OCI-LY7 (cell line): Measurements from ENCODE around the gene EIF4E. TPM values are rescaled to one million over a fixed set of nuclear protein-coding genes. Genes with fewer than 3 reads are reported as not detected.

ENCODE experiments used
- BruUV-seq: library from RNA; stranded (reverse); fragments of 400-500 nt; replicated peaks from 2 replicates; lab custom pipeline; 2021; lab: Mats Ljungman, UMichigan
- CTCF ChIA-PET: fragments of 300-600 bp; sonication (Branson Sonifier 250); formaldehyde crosslinking; loops from one replicate; lab custom pipeline; 2022; ENCODE audit warnings: antibody characterized with exemption; ENCODE audit not compliant: unreplicated experiment; lab: Charles Lee
- POLR2A ChIA-PET: fragments of 300-600 bp; sonication (Branson Sonifier 250); formaldehyde crosslinking; loops from one replicate; lab custom pipeline; 2022; ENCODE audit warnings: antibody characterized with exemption; lab: Charles Lee
- DNase-seq: peaks from one replicate; pipeline ENCODE4 v3.0.0-alpha.2; 2015; ENCODE audit warnings: low spot score
- H2AFZ ChIP-seq: fragments of 200-600 bp; sonication (generic), shearing (Covaris generic); 2 replicates; pipeline ENCODE4 v1.6.1; 2014; ENCODE audit warnings: mild to moderate bottlenecking, antibody characterized with exemption, low read length, moderate library complexity
- H3K27ac ChIP-seq: fragments of 200-600 bp; sonication (generic); 2 replicates; pipeline ENCODE4 v1.5.1; 2014; ENCODE audit warnings: mixed run types, low read depth, mild to moderate bottlenecking, moderate library complexity, low read length, inconsistent platforms; ENCODE audit not compliant: poor library complexity, severe bottlenecking
- H3K36me3 ChIP-seq: fragments of 200-600 bp; sonication (generic); 2 replicates; pipeline ENCODE4 v1.6.1; 2014; ENCODE audit warnings: mild to moderate bottlenecking, antibody characterized with exemption, low read length, moderate library complexity, mixed read lengths; ENCODE audit not compliant: insufficient read depth
- H3K4me1 ChIP-seq: fragments of 200-600 bp; sonication (generic); 2 replicates; pipeline ENCODE4 v1.5.1; 2014; ENCODE audit warnings: mild to moderate bottlenecking, low read length; ENCODE audit not compliant: insufficient read depth, poor library complexity, severe bottlenecking
- H3K4me2 ChIP-seq: fragments of 200-600 bp; sonication (generic); 2 replicates; pipeline ENCODE4 v1.6.1; 2014; ENCODE audit warnings: mild to moderate bottlenecking, low read length
- H3K4me3 ChIP-seq: fragments of 200-600 bp; sonication (generic); 2 replicates; pipeline ENCODE4 v1.5.1; 2014; ENCODE audit warnings: mild to moderate bottlenecking, low read depth, low read length; ENCODE audit not compliant: poor library complexity, severe bottlenecking
- H3K79me2 ChIP-seq: fragments of 200-600 bp; sonication (generic); 2 replicates; pipeline ENCODE4 v1.6.1; 2016; ENCODE audit warnings: low read depth, mild to moderate bottlenecking, low read length, moderate library complexity, mixed read lengths; ENCODE audit not compliant: insufficient read depth
- H3K9me2 ChIP-seq: fragments of 200-600 bp; sonication (generic); 2 replicates; pipeline ENCODE4 v1.6.1; 2016; ENCODE audit warnings: mild to moderate bottlenecking, low read length, mixed read lengths; ENCODE audit not compliant: insufficient read depth
- H3K9me3 ChIP-seq: fragments of 200-600 bp; sonication (generic); 2 replicates; pipeline ENCODE4 v1.6.1; 2014; ENCODE audit warnings: mild to moderate bottlenecking, mixed run types, low read length, mixed read lengths
- H4K20me1 ChIP-seq: fragments of 200-600 bp; sonication (generic); 2 replicates; pipeline ENCODE4 v1.6.1; 2014; ENCODE audit warnings: mild to moderate bottlenecking, antibody characterized with exemption, low read length, moderate library complexity, mixed read lengths; ENCODE audit not compliant: insufficient read depth
- CTCF ChIP-seq: fragments of 200-600 bp; sonication (generic); conservative IDR thresholded peaks from 2 replicates; pipeline ENCODE4 v1.5.1; 2014; ENCODE audit warnings: mild to moderate bottlenecking, antibody characterized with exemption, low read length, moderate library complexity, mixed read lengths
- EZH2phosphoT487 ChIP-seq: fragments of 200-600 bp; sonication (generic); IDR thresholded peaks from 2 replicates; pipeline ENCODE4 v1.6.1; 2018; ENCODE audit warnings: low read depth, borderline replicate concordance, mild to moderate bottlenecking, mixed run types, antibody characterized with exemption, low read length, moderate library complexity, mixed read lengths
- intact Hi-C: fragments of 100-400 bp; cut with micrococcal nuclease; formaldehyde crosslinking; loops from one replicate; pipeline ENCODE4 v1.10.0; 2022; ENCODE audit not compliant: unreplicated experiment
- total RNA-seq, 2 experiments: library from RNA; depleted of rRNA in 1 of 2; stranded (reverse); fragments of >200 nt in 1 of 2; shearing (Covaris generic) in 1 of 2; gene quantifications; 2 replicates each; pipeline ENCODE4 v1.2.3, GENCODE V29; 2014 to 2022

The EIF4E gene
- total RNA-seq, 2 experiments from 2014 or later, result 136 to 160 TPM

GRCh38 chr4:98891478-98892337 is 37.2 kb downstream of the EIF4E start:
- DNase-seq, result no peak
- POLR2A ChIA-PET, result interaction anchor here (0.6 kb wide), 1 partner anchor 348 kb away, joined by 3 read pairs; no protein-coding TSS in a partner anchor
- no TSS peak for BruUV-seq
- Histone ChIP-seq H3K9me3 (no peaks in the 10 kb centered on the region), H3K4me3 (no peak overlapping the region), H4K20me1 (no peaks in the 10 kb centered on the region; the same call in 1 of the 2 replicates), H3K9me2 (no peaks in the 10 kb centered on the region), H3K27ac (no peak overlapping the region), H3K4me2 (no peak overlapping the region), H2AFZ (no peak overlapping the region), H3K36me3 (peaks cover 97% of the 10 kb centered on the region), H3K4me1 (no peaks in the 10 kb centered on the region), H3K79me2 (peaks cover 79% of the 10 kb centered on the region; the same call in 1 of the 2 replicates)
- intact Hi-C loops, result no loop called here
- CTCF ChIA-PET, result no interaction called here
- TF ChIP-seq EZH2phosphoT487, result no peak
- TF ChIP-seq CTCF, result no peak

DNA sequence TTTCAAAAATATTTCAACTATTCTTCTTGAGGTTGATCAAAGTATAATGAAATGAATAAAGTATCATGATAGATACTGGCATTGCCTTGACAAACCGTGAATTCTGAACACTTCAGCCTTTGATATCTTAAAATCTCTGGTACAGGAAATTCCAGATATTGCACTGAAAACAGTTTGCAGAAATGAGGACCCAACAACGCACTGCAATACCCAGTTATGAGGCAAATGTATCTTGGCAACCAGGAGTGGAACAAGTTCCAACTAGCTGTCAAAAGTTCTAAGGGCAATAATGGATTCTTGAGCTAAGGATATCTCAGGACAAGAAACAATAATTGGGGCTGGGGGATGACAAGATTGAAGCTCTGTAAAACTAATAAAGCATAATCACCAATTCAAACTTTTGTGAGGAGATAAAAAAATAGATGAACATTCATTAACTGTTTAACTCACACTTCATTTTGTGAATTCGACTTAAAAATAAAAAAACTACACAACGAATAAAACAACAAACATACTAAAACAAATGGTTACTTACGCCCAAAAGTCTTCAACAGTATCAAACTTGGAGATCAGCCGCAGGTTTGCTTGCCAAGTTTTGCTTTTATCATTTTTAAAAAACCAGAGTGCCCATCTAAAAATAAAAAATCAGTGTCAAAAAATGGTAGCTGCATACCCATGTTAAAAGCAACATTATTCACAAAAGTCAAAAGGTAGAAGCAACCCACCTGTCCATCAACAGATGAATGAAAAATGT is 38.1 kb downstream of the EIF4E start:
- H3K4me2 ChIP-seq, result no peak overlapping the region
- no peaks in the 10 kb centered on the region for H3K9me3 ChIP-seq
- TF ChIP-seq CTCF (no peak), EZH2phosphoT487 (no peak)
- ChIA-PET POLR2A (interaction anchor here (0.6 kb wide), 1 partner anchor 25 kb away, joined by 3 read pairs; no protein-coding TSS in a partner anchor), CTCF (no interaction called here)
- H3K27ac ChIP-seq, result no peak overlapping the region
- H2AFZ ChIP-seq, result no peak overlapping the region
- DNase-seq, result no peak
- H4K20me1 ChIP-seq, result no peaks in the 10 kb centered on the region; the same call in 1 of the 2 replicates
- no peak overlapping the region for H3K4me3 ChIP-seq
- intact Hi-C loops, result no loop called here
- BruUV-seq, result no TSS peak
- peaks cover 98% of the 10 kb centered on the region for H3K36me3 ChIP-seq
- peaks cover 75% of the 10 kb centered on the region; the same call in 1 of the 2 replicates for H3K79me2 ChIP-seq
- no peaks in the 10 kb centered on the region for H3K9me2 ChIP-seq
- H3K4me1 ChIP-seq, result no peaks in the 10 kb centered on the region
